Measurements from ENCODE around the gene MMP24.

GRCh38 chr20:35243986-35244385 is 17.5 kb downstream of the MMP24 start:
- no peak for TF ChIP-seq CTCF (IDR thresholded peaks at IDR 0.05; ENCODE audit: insufficient read depth, low read depth, low read length)
- no peak for TF ChIP-seq EZH2 (IDR thresholded peaks at IDR 0.05; ENCODE audit: insufficient read depth, low read length)
